Natural killer cell (primary cell): Measurements from ENCODE around the gene C1QTNF7. TPM values are rescaled to one million over a fixed set of nuclear protein-coding genes. Genes with fewer than 3 reads are reported as not detected.

Source experiments
- ATAC-seq, 3 donors: fragments of 150-1000 bp in 2 of 3; fragments of 200-7000 bp in 1 of 3; cut with Tn5 transposase; 1 replicate in 1 of 3; 2 replicates in 2 of 3; pipeline ENCODE4 v1.10.0; 2021; ENCODE audit warnings: mild to moderate bottlenecking in 2 of 3, moderate library complexity in 2 of 3
- DNase-seq, 2 donors: peaks; one replicate each; pipeline versions ENCODE4 v3.0.0 to v3.0.0-alpha.2; 2013 to 2021; ENCODE audit warnings: mixed read lengths in 1 of 2
- H3K27ac ChIP-seq: one replicate; pipeline ENCODE4 v1.5.1; 2013; ENCODE audit warnings: mild to moderate bottlenecking, low read length
- H3K27me3 ChIP-seq: one replicate; pipeline ENCODE4 v1.6.1; 2013; ENCODE audit warnings: low read length; ENCODE audit not compliant: control insufficient read depth, insufficient read depth
- H3K36me3 ChIP-seq: one replicate; pipeline ENCODE4 v1.6.1; 2013; ENCODE audit warnings: low read length; ENCODE audit not compliant: control insufficient read depth, insufficient read depth
- H3K4me1 ChIP-seq: one replicate; pipeline ENCODE4 v1.6.1; 2013; ENCODE audit warnings: low read length; ENCODE audit not compliant: control insufficient read depth, insufficient read depth
- H3K4me3 ChIP-seq: one replicate; pipeline ENCODE4 v1.5.1; 2013; ENCODE audit warnings: low read length
- H3K9me3 ChIP-seq: one replicate; pipeline ENCODE4 v1.6.1; 2013; ENCODE audit warnings: low read length; ENCODE audit not compliant: control insufficient read depth, insufficient read depth
- H3K27ac Mint-ChIP-seq, 2 donors: one replicate each; pipeline ENCODE4 v1.8.0; 2022; ENCODE audit warnings: mild to moderate bottlenecking in 2 of 2, mixed read lengths in 2 of 2, moderate library complexity in 1 of 2
- H3K27me3 Mint-ChIP-seq, 2 donors: one replicate each; pipeline ENCODE4 v1.8.0; 2022; ENCODE audit warnings: low read depth in 2 of 2, mixed read lengths in 2 of 2
- H3K36me3 Mint-ChIP-seq: one replicate; pipeline ENCODE4 v1.8.0; 2022; ENCODE audit warnings: mixed read lengths
- H3K4me1 Mint-ChIP-seq, 2 donors: one replicate each; pipeline ENCODE4 v1.8.0; 2022; ENCODE audit warnings: mixed read lengths in 2 of 2
- H3K4me3 Mint-ChIP-seq: one replicate; pipeline ENCODE4 v1.8.0; 2022; ENCODE audit warnings: mild to moderate bottlenecking, moderate library complexity, mixed read lengths
- H3K9me3 Mint-ChIP-seq, 2 donors: one replicate each; pipeline ENCODE4 v1.8.0; 2022; ENCODE audit warnings: mixed read lengths in 2 of 2
- WGBS: methylation state at CpG from one replicate; pipeline ENCODE4 v1.1.7; 2013; ENCODE audit warnings: missing lambda C conversion rate; ENCODE audit not compliant: insufficient coverage; 5-methylcytosine and 5-hydroxymethylcytosine counted together
- intact Hi-C: fragments of 100-400 bp; cut with micrococcal nuclease; formaldehyde crosslinking; loops from one replicate; pipeline ENCODE4 v1.14.2; 2022
- total RNA-seq, 4 donors: library from RNA; stranded (reverse); fragments of 120-200 nt in 1 of 4; gene quantifications; one replicate each; pipeline versions ENCODE4 v1.2.3 to v1.2.4, GENCODE V29; 2013 to 2022
- TF ChIP-seq, protein P1 (sequence below): fragments of 200-600 bp; IDR thresholded peaks from one replicate; pipeline ENCODE4 v1.8.0; 2022; ENCODE audit warnings: antibody characterized with exemption

Gene C1QTNF7
- total RNA-seq, 3 donors from 2014 or later (not counting 1 experiment from before 2014, with no cell fraction given) = not detected

DNA sequence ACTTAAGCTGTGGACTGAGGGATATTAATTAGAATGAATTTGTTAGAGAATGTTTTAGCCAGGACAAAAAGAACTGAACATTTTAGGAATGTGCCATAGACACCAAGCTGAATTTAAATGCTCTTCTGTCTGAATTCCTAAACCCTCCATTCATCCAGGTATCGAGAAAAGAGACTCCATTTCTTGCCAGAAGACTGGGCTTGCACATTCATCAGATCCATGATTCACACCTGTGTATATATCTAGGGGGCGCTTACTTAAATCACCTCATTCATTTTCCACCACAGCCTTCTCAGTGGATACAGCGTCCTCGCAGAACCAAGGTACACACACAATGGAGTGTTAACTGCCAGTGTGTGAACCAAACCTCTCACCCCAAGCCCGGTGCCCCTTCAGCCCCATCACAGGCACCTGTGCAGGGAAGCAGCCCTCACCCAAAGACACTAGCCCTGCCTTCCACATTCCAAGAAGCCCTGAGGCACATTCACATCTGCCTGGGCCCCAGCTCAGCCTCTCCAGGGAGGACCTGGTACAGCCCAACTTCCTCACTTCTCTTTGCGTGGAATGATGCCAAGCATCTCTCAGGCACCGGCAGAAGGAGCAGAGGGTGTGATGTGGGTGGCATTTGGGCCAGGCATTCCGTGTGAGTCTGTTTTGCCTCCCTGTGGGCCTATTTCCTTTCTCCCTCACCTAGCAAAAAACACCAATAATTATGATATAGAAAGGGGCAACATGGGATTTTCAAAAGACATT, 35.6 kb upstream of the C1QTNF7 start:
- Mint-ChIP-seq H3K27ac (no peak overlapping the region), H3K36me3 (no peaks in the 10 kb centered on the region), H3K4me3 (no peak overlapping the region), H3K9me3 (no peaks in the 10 kb centered on the region), H3K27me3 (peaks cover 0 to 3% of the 10 kb centered on the region in 2 donors), H3K4me1 (peaks cover 8 to 9% of the 10 kb centered on the region in 2 donors)
- no peaks in the 10 kb centered on the region for H3K9me3 ChIP-seq
- no peak overlapping the region for H3K27ac ChIP-seq
- no peaks in the 10 kb centered on the region for H3K27me3 ChIP-seq
- H3K4me3 ChIP-seq = no peak overlapping the region
- H3K4me1 ChIP-seq = no peaks in the 10 kb centered on the region
- 93% methylated on average over 7 of the region's 8 CpGs for WGBS
- ATAC-seq (no peak), DNase-seq (no peak)
- H3K36me3 ChIP-seq = no peaks in the 10 kb centered on the region
- TF ChIP-seq, protein P1, sequence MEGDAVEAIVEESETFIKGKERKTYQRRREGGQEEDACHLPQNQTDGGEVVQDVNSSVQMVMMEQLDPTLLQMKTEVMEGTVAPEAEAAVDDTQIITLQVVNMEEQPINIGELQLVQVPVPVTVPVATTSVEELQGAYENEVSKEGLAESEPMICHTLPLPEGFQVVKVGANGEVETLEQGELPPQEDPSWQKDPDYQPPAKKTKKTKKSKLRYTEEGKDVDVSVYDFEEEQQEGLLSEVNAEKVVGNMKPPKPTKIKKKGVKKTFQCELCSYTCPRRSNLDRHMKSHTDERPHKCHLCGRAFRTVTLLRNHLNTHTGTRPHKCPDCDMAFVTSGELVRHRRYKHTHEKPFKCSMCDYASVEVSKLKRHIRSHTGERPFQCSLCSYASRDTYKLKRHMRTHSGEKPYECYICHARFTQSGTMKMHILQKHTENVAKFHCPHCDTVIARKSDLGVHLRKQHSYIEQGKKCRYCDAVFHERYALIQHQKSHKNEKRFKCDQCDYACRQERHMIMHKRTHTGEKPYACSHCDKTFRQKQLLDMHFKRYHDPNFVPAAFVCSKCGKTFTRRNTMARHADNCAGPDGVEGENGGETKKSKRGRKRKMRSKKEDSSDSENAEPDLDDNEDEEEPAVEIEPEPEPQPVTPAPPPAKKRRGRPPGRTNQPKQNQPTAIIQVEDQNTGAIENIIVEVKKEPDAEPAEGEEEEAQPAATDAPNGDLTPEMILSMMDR = no peak
- intact Hi-C loops = no loop called here

DNA sequence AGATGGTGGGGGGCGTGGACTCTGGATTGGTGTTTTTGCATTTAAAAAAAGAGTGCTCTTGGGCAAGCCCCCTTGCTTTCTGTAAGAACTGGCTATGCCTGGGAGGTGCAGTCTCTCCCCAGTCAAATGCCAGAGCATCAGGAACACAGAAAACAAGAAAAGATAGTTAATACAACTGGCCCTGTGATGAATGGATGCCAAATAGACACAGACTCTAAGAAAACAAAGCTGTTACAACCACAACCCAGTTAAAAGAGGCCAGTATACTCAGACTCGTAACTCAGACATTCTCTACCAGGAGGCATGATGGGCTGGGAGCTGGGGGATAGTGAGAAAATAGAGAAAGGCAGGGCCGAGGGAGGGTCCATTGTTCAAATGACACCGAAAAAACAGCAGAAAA, 32.5 kb upstream of the C1QTNF7 start:
- Histone ChIP-seq H3K36me3 (no peaks in the 10 kb centered on the region), H3K4me3 (no peak overlapping the region), H3K27ac (no peak overlapping the region), H3K4me1 (peaks cover under 1% of the 10 kb centered on the region), H3K27me3 (no peaks in the 10 kb centered on the region), H3K9me3 (no peaks in the 10 kb centered on the region)
- ATAC-seq = no peak
- TF ChIP-seq, protein P1 = no peak
- peaks cover 15 to 22% of the 10 kb centered on the region in 2 donors for H3K4me1 Mint-ChIP-seq
- H3K27me3 Mint-ChIP-seq = peaks cover 0 to 3% of the 10 kb centered on the region in 2 donors
- H3K9me3 Mint-ChIP-seq = no peaks in the 10 kb centered on the region
- no peaks in the 10 kb centered on the region for H3K36me3 Mint-ChIP-seq
- H3K27ac Mint-ChIP-seq = no peak overlapping the region
- no peak overlapping the region for H3K4me3 Mint-ChIP-seq
- intact Hi-C loops = no loop called here
- WGBS = 92% methylated on average over 3 of the region's 4 CpGs
- DNase-seq = no peak

DNA sequence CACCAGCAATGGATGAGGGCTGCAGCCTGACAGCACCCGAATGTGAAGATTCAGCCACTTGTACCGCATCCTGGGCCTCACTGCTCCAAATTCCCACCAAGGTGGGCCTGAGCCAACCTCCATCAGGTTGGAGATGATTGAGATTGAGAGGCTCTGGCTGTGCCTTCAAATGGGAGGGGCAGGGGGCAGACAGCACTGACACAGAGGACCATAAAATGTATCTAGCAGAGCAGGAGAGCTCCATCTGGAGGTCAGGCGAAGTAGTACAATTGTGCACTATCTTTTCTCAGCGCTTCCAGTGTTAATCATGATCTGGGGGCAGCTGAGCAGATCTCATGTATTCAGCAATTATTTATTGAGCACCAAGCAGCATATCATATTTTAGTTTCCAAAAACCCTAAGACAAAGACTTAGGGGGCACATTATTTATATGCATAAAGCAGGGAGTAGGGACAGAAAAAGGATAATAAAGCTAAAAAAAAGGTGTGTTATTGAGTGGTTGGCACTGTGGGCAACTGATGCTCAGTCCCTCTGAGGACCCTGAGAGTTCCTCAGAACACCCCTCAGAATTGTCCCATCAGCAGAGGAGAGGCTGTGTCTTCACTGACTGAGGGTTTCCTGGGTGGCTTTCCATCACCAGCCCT, 31.6 kb upstream of the C1QTNF7 start:
- intact Hi-C loops = loop anchor here (1.0 to 2.0 kb wide), 2 partner anchors 157 to 165 kb away; no protein-coding TSS in a partner anchor
- Mint-ChIP-seq H3K27me3 (peaks cover 0 to 3% of the 10 kb centered on the region in 2 donors), H3K9me3 (no peaks in the 10 kb centered on the region), H3K4me1 (peaks cover 24 to 32% of the 10 kb centered on the region in 2 donors), H3K36me3 (no peaks in the 10 kb centered on the region), H3K27ac (peak overlapping the region in 1 of 2 donors; percentile 17), H3K4me3 (no peak overlapping the region)
- Histone ChIP-seq H3K9me3 (no peaks in the 10 kb centered on the region), H3K36me3 (no peaks in the 10 kb centered on the region), H3K27ac (no peak overlapping the region), H3K4me3 (no peak overlapping the region), H3K27me3 (no peaks in the 10 kb centered on the region), H3K4me1 (peaks cover 10% of the 10 kb centered on the region)
- DNase-seq (peak; percentile 23 to 73), ATAC-seq (peak; percentile 73 to 90 (median 89))
- 50% methylated on average over 4 of the region's 4 CpGs for WGBS
- TF ChIP-seq, protein P1 = peak; percentile 86
